Tibial nerve (tissue), 4 donors: ENCODE measurements around the gene ADD3. TPM values are rescaled to one million over a fixed set of nuclear protein-coding genes. Genes with fewer than 3 reads are reported as not detected.

Experiments
- DNase-seq, 2 donors: peaks; one replicate each; pipeline ENCODE4 v3.0.0-alpha.2; 2019; ENCODE audit warnings: low spot score in 2 of 2
- H3K27ac ChIP-seq, 4 donors: fragments of 200-600 bp; sonication (generic) in 3 of 4; one replicate each; pipeline ENCODE4 v1.5.1; 2017 to 2019; ENCODE audit warnings: mild to moderate bottlenecking in 1 of 4
- H3K27me3 ChIP-seq, 2 donors: fragments of 200-600 bp; sonication (generic) in 1 of 2; one replicate each; pipeline versions ENCODE4 v1.5.1 to v1.6.0; 2017 to 2019
- H3K36me3 ChIP-seq, 3 donors: fragments of 200-600 bp; sonication (generic); one replicate each; pipeline ENCODE4 v1.5.1; 2018 to 2019
- H3K4me1 ChIP-seq, 4 donors: fragments of 200-600 bp; sonication (generic) in 3 of 4; one replicate each; pipeline ENCODE4 v1.5.1; 2017 to 2019
- H3K4me3 ChIP-seq, 4 donors: fragments of 200-600 bp; sonication (generic) in 3 of 4; one replicate each; pipeline ENCODE4 v1.5.1; 2017 to 2019; ENCODE audit warnings: mild to moderate bottlenecking in 1 of 4, moderate library complexity in 1 of 4
- H3K9me3 ChIP-seq, 4 donors: fragments of 200-600 bp; sonication (generic) in 3 of 4; one replicate each; pipeline ENCODE4 v1.5.1; 2017 to 2019
- EP300 ChIP-seq, 2 donors: sonication (generic); formaldehyde crosslinking; IDR thresholded peaks; one replicate each; pipeline ENCODE4 v1.6.1; 2017; ENCODE audit warnings: antibody characterized with exemption in 2 of 2, mild to moderate bottlenecking in 1 of 2
- POLR2A ChIP-seq, 2 donors: fragments of 450-650 bp; IDR thresholded peaks; one replicate each; pipeline ENCODE4 v1.6.1; 2017; ENCODE audit warnings: antibody characterized with exemption in 2 of 2, mild to moderate bottlenecking in 2 of 2, moderate library complexity in 2 of 2
- WGBS, 2 donors: methylation state at CpG; one replicate each; pipeline ENCODE4 v1.1.5; 2018; 5-methylcytosine and 5-hydroxymethylcytosine counted together
- total RNA-seq, 4 donors: library from RNA; depleted of rRNA; stranded (reverse); fragments of >200 nt; gene quantifications; one replicate each; pipeline ENCODE4 v1.1.0, GENCODE V29; 2016
- TF ChIP-seq, protein P1 (sequence below), 5 experiments: fragments of 200-600 bp in 3 of 5; fragments of 450-650 bp in 2 of 5; sonication (generic) in 3 of 5; IDR thresholded peaks; one replicate each; pipeline ENCODE4 v1.5.1; 2016 to 2019; ENCODE audit warnings: antibody characterized with exemption in 5 of 5, mild to moderate bottlenecking in 3 of 5, moderate library complexity in 2 of 5

ADD3 gene
- total RNA-seq, 4 donors from 2014 or later = 208 to 639 (median 443) TPM

DNA sequence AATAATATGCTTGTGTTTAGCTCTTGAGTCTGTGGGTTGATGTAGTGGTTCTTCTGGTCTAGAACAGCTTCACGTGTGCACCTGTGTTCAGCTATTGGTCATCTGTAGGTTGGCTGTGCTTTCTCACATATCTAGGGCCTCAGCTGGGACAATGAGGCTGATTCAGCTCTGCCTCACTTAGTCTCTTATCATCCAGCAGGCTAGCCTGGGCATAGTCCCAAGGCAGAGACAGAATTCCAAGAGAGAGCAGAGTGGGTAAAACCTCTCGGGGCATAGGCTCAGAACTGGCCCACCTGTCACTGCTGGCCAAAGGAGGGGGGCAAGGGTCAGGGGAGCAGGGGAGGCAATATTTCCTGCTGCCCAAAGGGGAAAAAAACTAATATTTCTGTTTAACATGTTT is 167.6 kb downstream of the ADD3 start:
- peaks cover 0 to 7% (median 0%) of the 10 kb centered on the region in 4 donors for H3K4me1 ChIP-seq
- H3K27ac ChIP-seq = no peak overlapping the region
- H3K36me3 ChIP-seq = no peaks in the 10 kb centered on the region
- TF ChIP-seq POLR2A (IDR thresholded peaks at IDR 0.05) = no peak
- TF ChIP-seq EP300 (IDR thresholded peaks at IDR 0.05) = no peak
- TF ChIP-seq, protein P1, sequence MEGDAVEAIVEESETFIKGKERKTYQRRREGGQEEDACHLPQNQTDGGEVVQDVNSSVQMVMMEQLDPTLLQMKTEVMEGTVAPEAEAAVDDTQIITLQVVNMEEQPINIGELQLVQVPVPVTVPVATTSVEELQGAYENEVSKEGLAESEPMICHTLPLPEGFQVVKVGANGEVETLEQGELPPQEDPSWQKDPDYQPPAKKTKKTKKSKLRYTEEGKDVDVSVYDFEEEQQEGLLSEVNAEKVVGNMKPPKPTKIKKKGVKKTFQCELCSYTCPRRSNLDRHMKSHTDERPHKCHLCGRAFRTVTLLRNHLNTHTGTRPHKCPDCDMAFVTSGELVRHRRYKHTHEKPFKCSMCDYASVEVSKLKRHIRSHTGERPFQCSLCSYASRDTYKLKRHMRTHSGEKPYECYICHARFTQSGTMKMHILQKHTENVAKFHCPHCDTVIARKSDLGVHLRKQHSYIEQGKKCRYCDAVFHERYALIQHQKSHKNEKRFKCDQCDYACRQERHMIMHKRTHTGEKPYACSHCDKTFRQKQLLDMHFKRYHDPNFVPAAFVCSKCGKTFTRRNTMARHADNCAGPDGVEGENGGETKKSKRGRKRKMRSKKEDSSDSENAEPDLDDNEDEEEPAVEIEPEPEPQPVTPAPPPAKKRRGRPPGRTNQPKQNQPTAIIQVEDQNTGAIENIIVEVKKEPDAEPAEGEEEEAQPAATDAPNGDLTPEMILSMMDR (IDR thresholded peaks at IDR 0.05) = no peak
- DNase-seq = no peak
- no peak overlapping the region for H3K4me3 ChIP-seq
- H3K9me3 ChIP-seq = no peaks in the 10 kb centered on the region
- WGBS, 2 donors = 73 to 86% methylated on average over 2 of the region's 2 CpGs
- peaks cover 0 to 8% of the 10 kb centered on the region in 2 donors for H3K27me3 ChIP-seq

DNA sequence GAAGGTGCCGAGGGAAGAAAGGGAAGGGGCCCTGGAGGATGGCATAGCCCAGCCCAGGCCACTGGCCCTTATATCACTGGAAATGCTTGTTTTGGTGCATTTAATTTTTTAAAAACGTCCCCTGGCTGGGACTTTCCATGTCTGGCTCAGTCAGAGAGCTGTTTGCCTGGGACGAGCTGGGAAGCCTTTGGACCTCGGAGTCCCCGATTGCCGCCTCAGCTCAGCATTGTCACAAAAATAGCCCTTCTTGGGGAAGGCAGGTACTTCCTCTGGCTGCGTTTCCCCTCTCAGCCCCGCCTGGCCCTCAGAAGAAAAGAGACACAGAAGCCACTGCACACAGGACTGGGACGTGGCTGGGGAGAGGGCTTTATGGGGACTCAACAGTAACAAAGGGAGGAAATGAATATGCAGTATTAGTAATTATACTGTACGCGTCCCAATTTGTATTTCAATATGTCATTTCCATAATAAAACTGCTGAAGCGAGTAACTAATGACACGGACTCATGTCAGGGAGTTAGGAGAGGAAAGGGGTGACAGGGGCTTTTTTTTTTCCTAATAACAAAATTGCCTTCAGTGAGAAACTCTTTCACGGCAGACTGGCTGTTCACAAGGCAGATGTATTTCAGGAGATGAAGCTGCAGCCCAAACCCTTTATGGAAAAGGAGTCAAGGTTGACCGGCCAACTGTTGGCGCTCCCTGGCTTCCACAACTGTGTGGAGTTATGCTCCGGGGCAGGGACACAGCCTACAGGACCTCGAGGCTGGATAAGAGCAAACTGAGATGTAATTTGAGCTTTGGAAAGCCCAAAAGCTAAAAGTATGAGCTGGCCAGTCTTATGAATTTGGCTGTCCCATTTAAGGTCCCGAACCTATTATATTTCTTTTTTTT is 168.6 kb downstream of the ADD3 start:
- no peak for DNase-seq
- TF ChIP-seq EP300 (IDR thresholded peaks at IDR 0.05) (no peak), POLR2A (IDR thresholded peaks at IDR 0.05) (no peak)
- TF ChIP-seq, protein P1 (IDR thresholded peaks at IDR 0.05) = no peak
- 50 to 52% methylated on average over 19 of the region's 19 CpGs for WGBS, 2 donors
- Histone ChIP-seq H3K27ac (no peak overlapping the region), H3K27me3 (peaks cover 0 to 3% of the 10 kb centered on the region in 2 donors), H3K36me3 (no peaks in the 10 kb centered on the region), H3K4me3 (no peak overlapping the region), H3K9me3 (no peaks in the 10 kb centered on the region), H3K4me1 (no peaks in the 10 kb centered on the region)

DNA sequence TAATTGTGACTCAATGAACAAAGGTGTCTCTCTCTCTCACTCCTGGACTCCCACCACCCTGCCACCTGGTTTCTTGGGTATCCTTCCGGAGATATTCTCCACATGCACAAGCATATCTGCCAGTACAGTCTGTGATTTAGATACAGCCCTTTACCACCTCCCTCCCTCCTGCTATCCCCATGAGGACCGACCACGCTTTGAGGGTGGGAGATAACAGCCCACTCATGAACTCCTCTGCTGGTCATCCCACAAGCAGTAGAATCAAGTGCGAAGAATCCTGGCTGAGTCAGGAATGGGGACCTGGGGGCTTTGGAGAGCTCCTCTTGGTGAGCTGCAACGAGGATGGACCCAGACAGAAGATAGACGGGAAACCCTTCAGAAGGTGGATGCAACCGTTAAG is 171.4 kb downstream of the ADD3 start:
- Histone ChIP-seq H3K27me3 (no peaks in the 10 kb centered on the region), H3K36me3 (no peaks in the 10 kb centered on the region)
- 84 to 91% methylated on average over 7 of the region's 7 CpGs for WGBS, 2 donors

DNA sequence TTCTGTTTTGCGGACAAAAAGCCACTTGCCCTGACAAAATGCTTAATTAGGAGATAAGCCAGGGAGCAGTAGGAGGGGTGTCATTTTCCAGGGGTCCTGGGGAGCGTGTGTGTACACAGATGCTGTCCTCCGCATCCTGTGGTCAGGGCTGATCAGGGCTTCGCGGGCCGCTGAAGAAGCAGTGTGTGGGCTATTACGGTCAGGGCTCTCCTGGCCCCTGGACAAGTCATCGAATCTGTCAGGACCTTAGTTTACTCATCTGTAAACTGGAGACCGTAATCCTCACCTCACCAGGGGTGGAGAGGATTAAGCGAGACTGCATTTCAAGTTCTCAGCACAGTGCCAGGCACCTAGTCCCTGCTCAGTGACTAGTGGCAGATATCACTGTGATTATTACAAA is 173.7 kb downstream of the ADD3 start:
- TF ChIP-seq POLR2A (IDR thresholded peaks at IDR 0.05) (no peak), EP300 (IDR thresholded peaks at IDR 0.05) (no peak)
- TF ChIP-seq, protein P1 (IDR thresholded peaks at IDR 0.05) = no peak
- Histone ChIP-seq H3K4me1 (no peaks in the 10 kb centered on the region), H3K27me3 (no peaks in the 10 kb centered on the region), H3K4me3 (no peak overlapping the region), H3K27ac (no peak overlapping the region), H3K36me3 (no peaks in the 10 kb centered on the region), H3K9me3 (no peaks in the 10 kb centered on the region)
- no peak for DNase-seq
- 78 to 84% methylated on average over 10 of the region's 10 CpGs for WGBS, 2 donors

More for the DNA sequence above, 171.4 kb downstream of the ADD3 start:
- no peak for DNase-seq
- Histone ChIP-seq H3K4me1 (no peaks in the 10 kb centered on the region), H3K9me3 (no peaks in the 10 kb centered on the region), H3K27ac (no peak overlapping the region), H3K4me3 (no peak overlapping the region)
- TF ChIP-seq POLR2A (IDR thresholded peaks at IDR 0.05) (no peak), EP300 (IDR thresholded peaks at IDR 0.05) (no peak)
- TF ChIP-seq, protein P1 (IDR thresholded peaks at IDR 0.05) = no peak

DNA sequence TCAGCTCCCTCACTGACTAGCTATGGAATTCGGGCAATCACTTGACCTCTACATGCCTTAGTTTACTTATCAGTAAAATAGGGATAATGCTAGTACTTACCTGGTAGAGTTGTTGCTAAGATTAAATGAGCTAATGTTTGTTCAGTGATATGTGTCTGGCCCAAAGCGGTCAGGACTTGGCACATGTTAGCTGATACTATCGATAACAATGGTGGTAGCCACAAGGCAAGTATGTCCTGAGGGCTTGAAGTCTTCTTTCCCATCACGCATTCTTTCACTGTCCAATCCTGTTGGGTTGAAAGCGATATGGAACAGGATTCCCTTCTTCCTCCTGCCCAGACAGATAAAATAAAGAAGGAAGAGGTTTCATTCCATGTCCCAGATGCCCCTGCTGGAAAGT is 174.1 kb downstream of the ADD3 start:
- Histone ChIP-seq H3K36me3 (no peaks in the 10 kb centered on the region), H3K27me3 (no peaks in the 10 kb centered on the region), H3K9me3 (no peaks in the 10 kb centered on the region), H3K4me3 (no peak overlapping the region), H3K4me1 (no peaks in the 10 kb centered on the region), H3K27ac (no peak overlapping the region)
- DNase-seq = no peak
- TF ChIP-seq, protein P1 (IDR thresholded peaks at IDR 0.05) = no peak
- TF ChIP-seq EP300 (IDR thresholded peaks at IDR 0.05) = no peak
- no peak for TF ChIP-seq POLR2A (IDR thresholded peaks at IDR 0.05)
- WGBS, 2 donors = 94 to 96% methylated on average over 5 of the region's 5 CpGs
